NCI-H146 treated with DMSO at 0.1 percent for 48 hours (cell line): ENCODE measurements around the gene RNU1-4.
"Not testable (repeated sequence)": the region's sequence is repeated elsewhere in the genome, so short reads cannot be mapped to it uniquely, and the experiment has no call there.

ENCODE experiments used
- DNase-seq: peaks from one replicate; lab custom pipeline; 2025; ENCODE audit not compliant: unreplicated experiment; lab: John Stamatoyannopoulos, UW

Gene RNU1-4

GRCh38 chr1:16765731-16766605 lies 25.7 kb downstream of the RNU1-4 start:
- peak; percentile 18 for DNase-seq

GRCh38 chr1:16766689-16767256 lies 26.5 kb downstream of the RNU1-4 start:
- not testable (repeated sequence) for DNase-seq

- not testable (repeated sequence) for DNase-seq
These were observed 29.9 kb downstream of the RNU1-4 start for GRCh38 chr1:16770139-16770759.

GRCh38 chr1:16770896-16771446 lies 30.7 kb downstream of the RNU1-4 start:
- not testable (repeated sequence) for DNase-seq

- DNase-seq = not testable (repeated sequence)
These were observed 32.2 kb downstream of the RNU1-4 start for GRCh38 chr1:16772275-16773204.

- not testable (repeated sequence) for DNase-seq
These were observed 32.9 kb downstream of the RNU1-4 start for GRCh38 chr1:16773205-16773596.

GRCh38 chr1:16773723-16774122 lies 33.4 kb downstream of the RNU1-4 start:
- not testable (repeated sequence) for DNase-seq

- not testable (repeated sequence) for DNase-seq
These were observed 34.5 kb downstream of the RNU1-4 start for GRCh38 chr1:16774773-16775172.

- DNase-seq = not testable (repeated sequence)
These were observed 35.0 kb downstream of the RNU1-4 start for GRCh38 chr1:16775290-16775689.

GRCh38 chr1:16776248-16776647 lies 35.9 kb downstream of the RNU1-4 start:
- DNase-seq = not testable (repeated sequence)

GRCh38 chr1:16776835-16777234 lies 36.5 kb downstream of the RNU1-4 start:
- not testable (repeated sequence) for DNase-seq

GRCh38 chr1:16777821-16778220 lies 37.5 kb downstream of the RNU1-4 start:
- not testable (repeated sequence) for DNase-seq

- not testable (repeated sequence) for DNase-seq
These were observed 39.2 kb downstream of the RNU1-4 start for GRCh38 chr1:16779525-16779924.

- not testable (repeated sequence) for DNase-seq
These were observed 40.7 kb downstream of the RNU1-4 start for GRCh38 chr1:16781033-16781432.

GRCh38 chr1:16781625-16782024 lies 41.3 kb downstream of the RNU1-4 start:
- not testable (repeated sequence) for DNase-seq

GRCh38 chr1:16784955-16785354 lies 44.6 kb downstream of the RNU1-4 start:
- not testable (repeated sequence) for DNase-seq

GRCh38 chr1:16786362-16786761 lies 46.0 kb downstream of the RNU1-4 start:
- DNase-seq = not testable (repeated sequence)

GRCh38 chr1:16787175-16787574 lies 46.9 kb downstream of the RNU1-4 start:
- DNase-seq = not testable (repeated sequence)

- not testable (repeated sequence) for DNase-seq
These were observed 47.4 kb downstream of the RNU1-4 start for GRCh38 chr1:16787711-16788110.
